ENCODE data around the gene B3GALT2.
"Not testable (repeated sequence)": the region's sequence is repeated elsewhere in the genome, so short reads cannot be mapped to it uniquely, and the experiment has no call there.

B3GALT2 gene, protein sequence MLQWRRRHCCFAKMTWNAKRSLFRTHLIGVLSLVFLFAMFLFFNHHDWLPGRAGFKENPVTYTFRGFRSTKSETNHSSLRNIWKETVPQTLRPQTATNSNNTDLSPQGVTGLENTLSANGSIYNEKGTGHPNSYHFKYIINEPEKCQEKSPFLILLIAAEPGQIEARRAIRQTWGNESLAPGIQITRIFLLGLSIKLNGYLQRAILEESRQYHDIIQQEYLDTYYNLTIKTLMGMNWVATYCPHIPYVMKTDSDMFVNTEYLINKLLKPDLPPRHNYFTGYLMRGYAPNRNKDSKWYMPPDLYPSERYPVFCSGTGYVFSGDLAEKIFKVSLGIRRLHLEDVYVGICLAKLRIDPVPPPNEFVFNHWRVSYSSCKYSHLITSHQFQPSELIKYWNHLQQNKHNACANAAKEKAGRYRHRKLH
- long read RNA-seq, result 0 reads

DNA sequence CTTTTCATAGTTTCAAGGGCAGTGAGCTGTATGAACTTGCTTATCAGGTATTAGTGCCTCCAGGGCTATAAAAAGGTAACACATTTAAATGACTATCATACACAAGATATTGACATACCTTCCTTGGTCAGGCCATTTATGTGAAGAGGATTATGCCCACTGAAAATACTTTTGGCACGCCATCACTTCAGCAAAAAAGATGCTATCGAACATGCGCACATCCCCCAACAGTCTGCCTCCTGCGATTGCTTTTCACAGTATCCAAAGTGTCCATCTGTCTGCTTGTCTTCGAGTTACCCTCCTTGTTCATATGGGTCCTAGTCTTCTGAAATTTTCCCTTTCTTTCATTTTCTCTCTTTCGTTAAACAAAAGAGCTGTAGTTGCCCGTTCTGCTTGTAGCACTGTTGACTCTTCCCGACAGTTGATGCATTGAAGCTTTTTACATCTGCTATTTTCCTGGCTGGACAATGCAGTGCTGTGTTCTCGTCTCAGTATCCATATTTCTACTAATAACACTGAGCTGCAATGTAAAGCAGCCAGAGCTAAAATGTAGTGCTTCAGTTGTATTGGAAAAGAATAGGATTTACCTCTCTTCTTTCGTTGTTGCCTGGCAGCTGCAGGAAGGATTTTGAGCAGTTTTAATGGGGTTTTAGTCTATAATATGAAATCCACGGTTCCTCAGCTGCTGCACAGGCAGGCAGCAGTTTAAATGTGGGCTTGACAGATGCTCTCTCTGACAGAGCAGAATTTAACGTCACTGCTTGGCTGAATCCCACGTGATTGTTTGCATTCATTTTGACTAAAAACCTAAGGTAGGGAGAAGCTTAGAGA, at the start of gene B3GALT2:
Gene B3GALT2, minus strand, starts transcription at position 713 of the 831 bp plus-strand sequence. CDS start 5,051 bp downstream, outside the sequence.
- no peak within 1 kb of the TSS for H3K27ac ChIP-seq (replicated peaks)
- no peak for DNase-seq (ENCODE audit: low read depth in 1 of 2, low spot score in 1 of 2)
- no peak for TF ChIP-seq GABPA (IDR thresholded peaks at IDR 0.05; ENCODE audit: low read depth)
- TF ChIP-seq SPI1 (IDR thresholded peaks at IDR 0.05; ENCODE audit: borderline replicate concordance, low read depth), result no peak
- TF ChIP-seq, protein P1, sequence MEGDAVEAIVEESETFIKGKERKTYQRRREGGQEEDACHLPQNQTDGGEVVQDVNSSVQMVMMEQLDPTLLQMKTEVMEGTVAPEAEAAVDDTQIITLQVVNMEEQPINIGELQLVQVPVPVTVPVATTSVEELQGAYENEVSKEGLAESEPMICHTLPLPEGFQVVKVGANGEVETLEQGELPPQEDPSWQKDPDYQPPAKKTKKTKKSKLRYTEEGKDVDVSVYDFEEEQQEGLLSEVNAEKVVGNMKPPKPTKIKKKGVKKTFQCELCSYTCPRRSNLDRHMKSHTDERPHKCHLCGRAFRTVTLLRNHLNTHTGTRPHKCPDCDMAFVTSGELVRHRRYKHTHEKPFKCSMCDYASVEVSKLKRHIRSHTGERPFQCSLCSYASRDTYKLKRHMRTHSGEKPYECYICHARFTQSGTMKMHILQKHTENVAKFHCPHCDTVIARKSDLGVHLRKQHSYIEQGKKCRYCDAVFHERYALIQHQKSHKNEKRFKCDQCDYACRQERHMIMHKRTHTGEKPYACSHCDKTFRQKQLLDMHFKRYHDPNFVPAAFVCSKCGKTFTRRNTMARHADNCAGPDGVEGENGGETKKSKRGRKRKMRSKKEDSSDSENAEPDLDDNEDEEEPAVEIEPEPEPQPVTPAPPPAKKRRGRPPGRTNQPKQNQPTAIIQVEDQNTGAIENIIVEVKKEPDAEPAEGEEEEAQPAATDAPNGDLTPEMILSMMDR (IDR thresholded peaks at IDR 0.05; ENCODE audit: insufficient read depth, low read length), result no peak
- TF ChIP-seq, protein P2, sequence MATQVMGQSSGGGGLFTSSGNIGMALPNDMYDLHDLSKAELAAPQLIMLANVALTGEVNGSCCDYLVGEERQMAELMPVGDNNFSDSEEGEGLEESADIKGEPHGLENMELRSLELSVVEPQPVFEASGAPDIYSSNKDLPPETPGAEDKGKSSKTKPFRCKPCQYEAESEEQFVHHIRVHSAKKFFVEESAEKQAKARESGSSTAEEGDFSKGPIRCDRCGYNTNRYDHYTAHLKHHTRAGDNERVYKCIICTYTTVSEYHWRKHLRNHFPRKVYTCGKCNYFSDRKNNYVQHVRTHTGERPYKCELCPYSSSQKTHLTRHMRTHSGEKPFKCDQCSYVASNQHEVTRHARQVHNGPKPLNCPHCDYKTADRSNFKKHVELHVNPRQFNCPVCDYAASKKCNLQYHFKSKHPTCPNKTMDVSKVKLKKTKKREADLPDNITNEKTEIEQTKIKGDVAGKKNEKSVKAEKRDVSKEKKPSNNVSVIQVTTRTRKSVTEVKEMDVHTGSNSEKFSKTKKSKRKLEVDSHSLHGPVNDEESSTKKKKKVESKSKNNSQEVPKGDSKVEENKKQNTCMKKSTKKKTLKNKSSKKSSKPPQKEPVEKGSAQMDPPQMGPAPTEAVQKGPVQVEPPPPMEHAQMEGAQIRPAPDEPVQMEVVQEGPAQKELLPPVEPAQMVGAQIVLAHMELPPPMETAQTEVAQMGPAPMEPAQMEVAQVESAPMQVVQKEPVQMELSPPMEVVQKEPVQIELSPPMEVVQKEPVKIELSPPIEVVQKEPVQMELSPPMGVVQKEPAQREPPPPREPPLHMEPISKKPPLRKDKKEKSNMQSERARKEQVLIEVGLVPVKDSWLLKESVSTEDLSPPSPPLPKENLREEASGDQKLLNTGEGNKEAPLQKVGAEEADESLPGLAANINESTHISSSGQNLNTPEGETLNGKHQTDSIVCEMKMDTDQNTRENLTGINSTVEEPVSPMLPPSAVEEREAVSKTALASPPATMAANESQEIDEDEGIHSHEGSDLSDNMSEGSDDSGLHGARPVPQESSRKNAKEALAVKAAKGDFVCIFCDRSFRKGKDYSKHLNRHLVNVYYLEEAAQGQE (IDR thresholded peaks at IDR 0.05; ENCODE audit: insufficient replicate concordance, low read depth), result no peak
- TF ChIP-seq POLR2AphosphoS5 (IDR thresholded peaks at IDR 0.05; ENCODE audit: low read depth), result no peak
- no peaks in the 10 kb centered on the region for H3K27me3 ChIP-seq (ENCODE audit: insufficient read depth, poor library complexity, severe bottlenecking)
- no peak within 1 kb of the TSS for H3K4me3 ChIP-seq (replicated peaks; ENCODE audit: insufficient read depth, low read length)

DNA sequence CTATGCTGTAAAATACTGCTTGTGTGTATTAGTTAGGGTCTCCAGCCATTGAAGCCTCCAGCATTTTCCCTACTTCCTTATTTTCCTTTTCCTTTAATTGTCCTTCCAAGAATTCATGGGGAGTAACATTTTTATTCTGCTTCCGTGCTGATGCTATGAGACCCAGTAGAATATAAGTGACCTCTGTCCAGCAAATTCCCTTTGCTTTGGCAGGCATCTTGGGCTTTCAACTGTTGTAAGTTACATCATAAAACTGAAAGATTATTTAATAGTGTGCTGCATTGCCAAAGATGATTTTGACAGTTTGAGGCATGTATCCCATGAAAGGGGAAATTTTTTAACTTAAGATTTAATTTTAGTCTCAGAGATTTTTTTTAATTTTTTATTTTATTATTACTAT, 48.1 kb upstream of the B3GALT2 start:
- no peak for DNase-seq (ENCODE audit: low read depth in 1 of 2, low spot score in 1 of 2)
- H3K4me3 ChIP-seq (replicated peaks; ENCODE audit: insufficient read depth, low read length), result no peak overlapping the region
- TF ChIP-seq, protein P2 (IDR thresholded peaks at IDR 0.05; ENCODE audit: insufficient replicate concordance, low read depth), result no peak
- TF ChIP-seq POLR2AphosphoS5 (IDR thresholded peaks at IDR 0.05; ENCODE audit: low read depth) (no peak), SPI1 (IDR thresholded peaks at IDR 0.05; ENCODE audit: borderline replicate concordance, low read depth) (no peak), GABPA (IDR thresholded peaks at IDR 0.05; ENCODE audit: low read depth) (no peak)
- TF ChIP-seq, protein P1 (IDR thresholded peaks at IDR 0.05; ENCODE audit: insufficient read depth, low read length), result no peak
- no peak overlapping the region for H3K27ac ChIP-seq (replicated peaks)
- H3K27me3 ChIP-seq (ENCODE audit: insufficient read depth, poor library complexity, severe bottlenecking), result no peaks in the 10 kb centered on the region

DNA sequence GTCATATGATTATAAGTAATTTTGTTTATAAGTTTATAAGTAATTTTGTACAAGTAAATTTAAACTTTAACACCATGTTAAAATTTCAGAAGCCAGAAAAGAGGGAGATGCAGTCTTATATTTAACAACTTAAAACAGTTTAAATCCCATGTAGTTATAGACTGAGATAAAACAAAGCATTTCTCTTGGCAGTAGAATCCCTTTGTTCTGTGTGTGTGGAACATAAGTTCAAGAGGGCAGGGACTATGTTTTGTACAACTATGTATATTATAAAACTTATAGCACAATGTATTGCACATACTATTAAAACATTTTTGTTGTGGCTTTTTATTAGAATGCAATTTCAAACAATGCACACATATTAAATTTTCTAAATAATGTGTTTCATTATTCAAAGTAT, 44.7 kb upstream of the B3GALT2 start:
- not testable (repeated sequence) for DNase-seq (ENCODE audit: low read depth in 1 of 2, low spot score in 1 of 2); H3K4me3 ChIP-seq (replicated peaks; ENCODE audit: insufficient read depth, low read length); H3K27me3 ChIP-seq (ENCODE audit: insufficient read depth, poor library complexity, severe bottlenecking); H3K27ac ChIP-seq (replicated peaks)

DNA sequence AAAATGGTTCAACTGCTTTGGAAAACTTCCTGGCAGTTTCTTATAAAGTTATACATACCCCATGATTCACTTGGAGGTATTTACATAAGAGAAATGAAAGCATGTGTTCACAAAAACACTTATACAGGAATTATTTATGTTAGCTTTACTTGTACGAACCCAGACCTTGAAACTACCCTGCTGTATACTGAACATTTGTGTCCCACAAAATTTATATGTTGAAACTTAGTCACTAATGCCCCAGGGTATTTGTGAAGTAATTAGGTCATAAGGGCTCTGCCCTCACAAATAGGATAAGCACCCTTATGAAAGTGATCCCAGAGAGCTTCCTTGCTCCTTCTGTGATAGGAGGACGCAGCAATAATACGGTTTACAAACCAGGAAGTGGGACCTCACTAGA, 42.7 kb upstream of the B3GALT2 start:
- TF ChIP-seq GABPA (IDR thresholded peaks at IDR 0.05; ENCODE audit: low read depth) (no peak), SPI1 (IDR thresholded peaks at IDR 0.05; ENCODE audit: borderline replicate concordance, low read depth) (no peak), POLR2AphosphoS5 (IDR thresholded peaks at IDR 0.05; ENCODE audit: low read depth) (no peak)
- TF ChIP-seq, protein P2 (IDR thresholded peaks at IDR 0.05; ENCODE audit: insufficient replicate concordance, low read depth), result no peak
- TF ChIP-seq, protein P1 (IDR thresholded peaks at IDR 0.05; ENCODE audit: insufficient read depth, low read length), result no peak
- no peak overlapping the region for H3K27ac ChIP-seq (replicated peaks)
- no peak overlapping the region for H3K4me3 ChIP-seq (replicated peaks; ENCODE audit: insufficient read depth, low read length)
- DNase-seq (ENCODE audit: low read depth in 1 of 2, low spot score in 1 of 2), result no peak
- H3K27me3 ChIP-seq (ENCODE audit: insufficient read depth, poor library complexity, severe bottlenecking), result no peaks in the 10 kb centered on the region

All from HL-60 (cell line).